Subcutaneous adipose tissue (tissue), 4 donors: ENCODE results near the gene FBXL17. TPM values are rescaled to one million over a fixed set of nuclear protein-coding genes. Genes with fewer than 3 reads are reported as not detected.

ENCODE experiments used
- CTCF ChIP-seq: fragments of 450-650 bp; IDR thresholded peaks from one replicate; pipeline ENCODE4 v1.5.1; 2016; ENCODE audit warnings: low read depth, mild to moderate bottlenecking, control low read depth, antibody characterized with exemption, moderate library complexity
- total RNA-seq, 4 donors: library from RNA; depleted of rRNA; stranded (reverse); fragments of >200 nt; gene quantifications; one replicate each; pipeline ENCODE4 v1.1.0, GENCODE V29; 2016

FBXL17 gene
- total RNA-seq, 4 donors from 2014 or later: 19.4 to 22.2 (median 21.3) TPM

- no peak for TF ChIP-seq CTCF
These were observed 505.0 kb downstream of the FBXL17 start for GRCh38 chr5:107876906-107877305.

DNA sequence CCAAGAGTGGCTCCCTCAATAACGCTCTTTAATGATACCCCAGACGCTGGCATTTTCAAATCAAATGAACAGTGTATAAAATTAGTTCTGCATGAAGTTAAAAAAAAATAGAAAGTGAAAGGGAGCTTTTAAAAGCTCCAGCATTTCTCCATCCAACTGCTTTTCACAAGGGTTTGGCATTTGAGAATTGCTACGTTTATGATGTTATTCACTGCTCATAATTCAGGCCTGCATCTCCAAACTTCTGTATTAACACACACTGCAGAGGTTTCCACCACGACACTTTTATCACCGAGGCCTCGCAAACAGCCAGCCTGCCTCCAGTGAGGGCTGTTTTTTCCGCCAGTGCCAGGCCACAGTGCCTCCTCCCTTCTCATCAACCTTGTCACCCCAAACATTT lies 505.6 kb downstream of the FBXL17 start:
- no peak for TF ChIP-seq CTCF

DNA sequence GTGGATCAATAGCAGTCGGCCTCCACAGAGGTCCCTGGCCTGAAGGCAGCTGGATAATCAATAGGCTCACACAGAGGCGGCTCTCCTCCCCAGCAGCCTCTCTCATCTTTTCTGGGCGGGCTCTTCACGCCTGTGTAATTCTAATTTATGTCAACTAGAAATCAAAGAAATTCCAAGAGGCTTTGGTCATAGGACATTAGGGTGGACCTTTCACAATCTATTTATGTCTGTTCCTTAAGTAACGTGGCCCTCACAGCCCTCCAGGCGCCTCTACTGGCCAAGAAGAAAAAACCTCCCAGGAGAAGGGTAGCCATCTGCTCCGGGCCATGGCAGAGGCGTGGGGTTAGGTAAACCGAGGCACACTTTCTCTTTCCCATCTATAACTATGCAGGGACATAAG lies 506.1 kb downstream of the FBXL17 start:
- no peak for TF ChIP-seq CTCF

- TF ChIP-seq CTCF: no peak
These were observed 507.1 kb downstream of the FBXL17 start for GRCh38 chr5:107874795-107875194.

GRCh38 chr5:107873877-107874276 lies 508.0 kb downstream of the FBXL17 start:
- no peak for TF ChIP-seq CTCF

DNA sequence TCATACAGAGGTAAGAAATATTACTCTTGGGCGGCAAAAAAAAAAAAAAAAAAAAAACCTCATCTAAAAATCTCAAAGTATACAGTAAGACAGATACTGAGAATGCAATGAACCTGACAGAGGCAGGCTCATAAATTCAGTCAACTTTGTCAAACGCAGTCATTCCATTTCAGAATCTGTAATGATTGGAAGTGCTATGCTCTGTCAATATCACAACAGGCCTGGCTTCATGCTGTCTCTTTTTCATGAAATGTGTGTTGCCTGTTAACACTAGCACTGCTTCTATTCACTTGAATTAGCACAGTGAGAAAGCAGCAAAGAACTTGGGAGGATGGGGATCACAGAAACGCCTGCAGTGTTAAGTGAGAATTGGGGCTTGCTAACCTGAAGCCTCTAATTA lies 510.9 kb downstream of the FBXL17 start:
- no peak for TF ChIP-seq CTCF

GRCh38 chr5:107869438-107870115 lies 512.3 kb downstream of the FBXL17 start:
- TF ChIP-seq CTCF: no peak
